T-helper 1 cell treated with Interleukin-12 subunit alpha and Interleukin-12 subunit beta and Interleukin-4 antibody, amounts not matched to agents 30 ng/mL and 1 ng/mL, for 36 hours (primary cell): ENCODE measurements around the gene PLCD4. TPM values are rescaled to one million over a fixed set of nuclear protein-coding genes. Genes with fewer than 3 reads are reported as not detected.

ENCODE experiments used
- intact Hi-C: fragments of 100-400 bp; cut with micrococcal nuclease; formaldehyde crosslinking; loops from one replicate; pipeline ENCODE4 v1.15.1; 2024
- total RNA-seq: library from RNA; stranded (reverse); gene quantifications from 2 replicates; pipeline ENCODE4 v1.2.3, GENCODE V29; 2022

Gene PLCD4
- 0.49 and 0.64 TPM in 2 replicates for total RNA-seq

GRCh38 chr2:218607436-218608115 is at the start of gene PLCD4:
Gene PLCD4 (plus strand): TSS chr2:218607899. CDS start chr2:218615740, 7,841 bp downstream.
- intact Hi-C loops: no loop called here

- intact Hi-C loops: no loop called here
These were observed 49.8 kb upstream of the PLCD4 start for GRCh38 chr2:218557941-218558340.

GRCh38 chr2:218558986-218559385 is 48.7 kb upstream of the PLCD4 start:
- intact Hi-C loops: no loop called here

GRCh38 chr2:218564056-218564455 is 43.6 kb upstream of the PLCD4 start:
- intact Hi-C loops: loop anchor here (10.0 kb wide), 1 partner anchor 681 kb away; the partner anchor contains the start of genes GLB1L and STK16

GRCh38 chr2:218566296-218566695 is 41.4 kb upstream of the PLCD4 start:
- intact Hi-C loops: loop anchor here (10.0 kb wide), 1 partner anchor 679 kb away; the partner anchor contains the start of genes GLB1L and STK16

GRCh38 chr2:218567797-218568189 is 39.9 kb upstream of the PLCD4 start:
- intact Hi-C loops: loop anchor here (1.0 to 10.0 kb wide), 22 partner anchors 15 to 1031 kb away; partner anchors contain the start of genes AAMP, ARPC2, BCS1L and CHPF

- intact Hi-C loops: loop anchor here (1.0 to 10.0 kb wide), 22 partner anchors 14 to 1030 kb away; partner anchors contain the start of genes AAMP, ARPC2, BCS1L and CHPF
These were observed 39.3 kb upstream of the PLCD4 start, which contains the start of the genes CNOT9 and USP37 for GRCh38 chr2:218568190-218569037. Gene CNOT9 (plus strand): TSS chr2:218568839. CDS start chr2:218568955, 116 bp downstream. Gene USP37 (minus strand): TSS chr2:218568351. CDS start chr2:218558653, 9,698 bp downstream.

- intact Hi-C loops: loop anchor here (2.0 to 10.0 kb wide), 4 partner anchors 328 to 1030 kb away; partner anchors contain the start of genes CNPPD1, GLB1L and STK16
These were observed 38.7 kb upstream of the PLCD4 start for GRCh38 chr2:218569038-218569431.

GRCh38 chr2:218569661-218570500 is 37.8 kb upstream of the PLCD4 start:
- intact Hi-C loops: loop anchor here (2.0 to 10.0 kb wide), 4 partner anchors 327 to 1029 kb away; partner anchors contain the start of genes CNPPD1, GLB1L and STK16

GRCh38 chr2:218570850-218571249 is 36.8 kb upstream of the PLCD4 start:
- intact Hi-C loops: no loop called here

- intact Hi-C loops: no loop called here
These were observed 30.8 kb upstream of the PLCD4 start for GRCh38 chr2:218576854-218577253.

GRCh38 chr2:218577482-218578220 is 30.0 kb upstream of the PLCD4 start:
- intact Hi-C loops: no loop called here

- intact Hi-C loops: no loop called here
These were observed 29.3 kb upstream of the PLCD4 start for GRCh38 chr2:218578272-218578877.

GRCh38 chr2:218582076-218582475 is 25.6 kb upstream of the PLCD4 start:
- intact Hi-C loops: loop anchor here (1.0 kb wide), 1 partner anchor 14 kb away; the partner anchor contains the start of genes CNOT9 and USP37

- intact Hi-C loops: no loop called here
These were observed 23.5 kb upstream of the PLCD4 start for GRCh38 chr2:218583983-218584850.

GRCh38 chr2:218585541-218585940 is 22.2 kb upstream of the PLCD4 start:
- intact Hi-C loops: no loop called here

- intact Hi-C loops: no loop called here
These were observed 2.3 kb upstream of the PLCD4 start for GRCh38 chr2:218605432-218605831.

- intact Hi-C loops: no loop called here
These were observed 8.2 kb downstream of the PLCD4 start for GRCh38 chr2:218615868-218616315.
